Myometrial cell (primary cell): ENCODE measurements around the gene PPP2R5A. TPM values are rescaled to one million over a fixed set of nuclear protein-coding genes. Genes with fewer than 3 reads are reported as not detected.

Experiments used
- total RNA-seq: library from RNA; depleted of rRNA; stranded (reverse); fragments of >200 nt; gene quantifications from 2 replicates; pipeline ENCODE4 v1.2.3, GENCODE V29; 2015

Gene PPP2R5A
- total RNA-seq = 29.4 and 34.0 TPM in 2 replicates

GRCh38 chr1:212284744-212285684 lies at the start of gene PPP2R5A:
Gene PPP2R5A, plus strand, starts transcription at chr1:212285410. Its CDS starts 701 bp downstream, at chr1:212286111.

Other genes starting within 250 kb of the PPP2R5A start
- gene INTS7, start 249.9 kb upstream of the PPP2R5A start, total RNA-seq = 13.6 and 16.7 TPM in 2 replicates
- gene DTL, start 249.7 kb upstream of the PPP2R5A start, total RNA-seq = 6.1 and 7.8 TPM in 2 replicates
- 6.1 and 7.3 TPM in 2 replicates for gene PACC1, start 129.5 kb downstream of the PPP2R5A start, total RNA-seq
- gene NENF, start 147.5 kb downstream of the PPP2R5A start, total RNA-seq = 37.8 and 58.8 TPM in 2 replicates